ENCODE data around the gene CCDC102B. TPM values are rescaled to one million over a fixed set of nuclear protein-coding genes. Genes with fewer than 3 reads are reported as not detected.

Gene CCDC102B
- total and polyA plus RNA-seq, 2 of the 8 experiments (the other 6 are each of a cell fraction or from before 2014, with no cell fraction given) = 0.80 to 1.1 TPM

DNA sequence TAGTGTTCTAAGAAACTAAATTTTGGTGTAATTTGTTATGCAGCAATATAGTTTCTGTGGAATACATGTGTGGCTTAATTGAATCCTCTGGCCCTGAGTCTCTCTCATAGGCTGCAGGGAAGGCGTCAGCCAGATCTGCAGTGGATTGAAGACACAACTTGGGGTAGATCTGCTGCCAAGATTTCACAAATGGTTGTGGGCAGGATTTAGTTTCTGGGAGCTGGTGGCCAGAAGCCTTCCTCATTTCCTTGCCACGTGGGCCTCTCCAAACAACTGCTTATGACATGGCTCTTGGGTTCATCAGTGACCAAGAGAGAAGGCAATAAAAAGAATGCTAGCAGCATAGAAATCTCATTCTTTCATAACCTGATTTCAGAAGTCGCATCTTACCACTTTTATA lies 28.2 kb downstream of the CCDC102B start:
- H2BK120ac ChIP-seq (replicated peaks; ENCODE audit: low read depth, low read length) = no peak overlapping the region
- H2BK12ac ChIP-seq (ENCODE audit: low read depth, low read length) = no peak overlapping the region
- no peak overlapping the region for H3K4me3 ChIP-seq (ENCODE audit: extremely low read depth in 1 of 4, insufficient read depth in 2 of 4, low read depth in 3 of 4, low read length in 4 of 4)
- no peak overlapping the region for H2BK5ac ChIP-seq (ENCODE audit: low read depth, low read length)
- H3K18ac ChIP-seq (ENCODE audit: extremely low read depth, low read length) = no peak overlapping the region
- no peaks in the 10 kb centered on the region for H3K79me2 ChIP-seq (ENCODE audit: control insufficient read depth in 1 of 2, insufficient read depth in 2 of 2, low read length in 2 of 2)
- no peak overlapping the region for H3K4ac ChIP-seq (replicated peaks; ENCODE audit: insufficient read length, low read depth, low read length)
- H4K8ac ChIP-seq (ENCODE audit: extremely low read depth, insufficient read depth, low read length) = no peak overlapping the region
- 92% methylated on average over 3 of the region's 3 CpGs; no CpG with 5 or more reads in 1 of the 2 experiments for WGBS, 2 experiments (ENCODE audit: extremely low coverage in 1 of 2, insufficient coverage in 1 of 2, insufficient read length in 1 of 2, insufficient replicate concordance in 2 of 2, low coverage in 1 of 2, low lambda C conversion rate in 2 of 2, missing lambda C conversion rate in 1 of 2)
- H2AK5ac ChIP-seq (ENCODE audit: low read depth, low read length) = no peak overlapping the region
- no peaks in the 10 kb centered on the region for H3K9me3 ChIP-seq (ENCODE audit: insufficient read depth in 2 of 2, low read depth in 1 of 2, low read length in 1 of 2)
- ChIA-PET CTCF (ENCODE audit: partially characterized antibody) (no interaction called here), POLR2A (ENCODE audit: partially characterized antibody) (no interaction called here)
- no peak overlapping the region for H3K27ac ChIP-seq (ENCODE audit: low read depth, low read length)
- no peaks in the 10 kb centered on the region for H4K20me1 ChIP-seq (replicated peaks in 1 of 2; ENCODE audit: control insufficient read depth in 1 of 2, insufficient read depth in 2 of 2, low read length in 2 of 2)
- H3K79me1 ChIP-seq (ENCODE audit: low read depth, low read length) = no peaks in the 10 kb centered on the region
- H3K27me3 ChIP-seq (replicated peaks in 1 of 4; ENCODE audit: control insufficient read depth in 3 of 4, extremely low read depth in 1 of 4, insufficient read depth in 3 of 4, low read length in 3 of 4) = no peaks in the 10 kb centered on the region
- no peaks in the 10 kb centered on the region for H3K36me3 ChIP-seq (ENCODE audit: control insufficient read depth in 2 of 4, insufficient read depth in 4 of 4, low read length in 3 of 4)
- no peaks in the 10 kb centered on the region for H3K4me1 ChIP-seq (replicated peaks in 1 of 4; ENCODE audit: control insufficient read depth in 3 of 4, insufficient read depth in 4 of 4, low read length in 3 of 4)
- no peak overlapping the region for H2AFZ ChIP-seq (ENCODE audit: low read length)
- no peak overlapping the region for H3K14ac ChIP-seq (ENCODE audit: insufficient read length)
- no peak overlapping the region for H4K91ac ChIP-seq (replicated peaks; ENCODE audit: insufficient read length, low read length)
- no peak overlapping the region for H2BK20ac ChIP-seq (ENCODE audit: low read length)
- no peak overlapping the region for H4K5ac ChIP-seq (ENCODE audit: insufficient read length, low read depth, low read length)
- no peaks in the 10 kb centered on the region for H3K23me2 ChIP-seq (ENCODE audit: low read depth, low read length)
- H3K23ac ChIP-seq (ENCODE audit: insufficient read length) = no peak overlapping the region
- no peak for DNase-seq (ENCODE audit: low read depth in 1 of 2, low spot score in 2 of 2)
- no peak for FAIRE-seq
- H3K4me2 ChIP-seq (ENCODE audit: insufficient read depth in 1 of 2, low read depth in 2 of 2, low read length in 2 of 2) = no peak overlapping the region
- H3K56ac ChIP-seq (replicated peaks; ENCODE audit: insufficient read length, low read depth, low read length) = no peak overlapping the region
- H2BK15ac ChIP-seq (ENCODE audit: low read length) = no peak overlapping the region
- H3K9ac ChIP-seq (replicated peaks in 1 of 4; ENCODE audit: extremely low read depth in 1 of 4, low read depth in 3 of 4, low read length in 3 of 4) = no peak overlapping the region
- no peak for TF ChIP-seq SIX5 (IDR thresholded peaks at IDR 0.05; ENCODE audit: low read depth, low read length)
- TF ChIP-seq E2F6 (IDR thresholded peaks at IDR 0.05) = no peak
- TF ChIP-seq, protein P1, sequence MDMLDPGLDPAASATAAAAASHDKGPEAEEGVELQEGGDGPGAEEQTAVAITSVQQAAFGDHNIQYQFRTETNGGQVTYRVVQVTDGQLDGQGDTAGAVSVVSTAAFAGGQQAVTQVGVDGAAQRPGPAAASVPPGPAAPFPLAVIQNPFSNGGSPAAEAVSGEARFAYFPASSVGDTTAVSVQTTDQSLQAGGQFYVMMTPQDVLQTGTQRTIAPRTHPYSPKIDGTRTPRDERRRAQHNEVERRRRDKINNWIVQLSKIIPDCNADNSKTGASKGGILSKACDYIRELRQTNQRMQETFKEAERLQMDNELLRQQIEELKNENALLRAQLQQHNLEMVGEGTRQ (IDR thresholded peaks at IDR 0.05; ENCODE audit: low read length) = no peak
- TF ChIP-seq NANOG (IDR thresholded peaks at IDR 0.05; ENCODE audit: insufficient read depth, low read depth, low read length, poor library complexity, severe bottlenecking) = no peak
- no peak for TF ChIP-seq POU5F1 (IDR thresholded peaks at IDR 0.05; ENCODE audit: low read depth, low read length)
- TF ChIP-seq CTCF (IDR thresholded peaks at IDR 0.05; ENCODE audit: control extremely low read depth in 1 of 3, insufficient read depth in 1 of 3, low read depth in 1 of 3, low read length in 3 of 3) = no peak
- TF ChIP-seq POLR2A (IDR thresholded peaks at IDR 0.05; ENCODE audit: control extremely low read depth in 1 of 2, low read depth in 2 of 2, low read length in 2 of 2) = no peak
- TF ChIP-seq TAF7 (optimal IDR thresholded peaks at IDR 0.05; ENCODE audit: borderline replicate concordance, low read depth, low read length) = no peak
